Astrocyte (in vitro differentiated cells and primary cell): Measurements from ENCODE around the gene IFI30. TPM values are rescaled to one million over a fixed set of nuclear protein-coding genes. Genes with fewer than 3 reads are reported as not detected.
"Not testable (repeated sequence)": the region's sequence is repeated elsewhere in the genome, so short reads cannot be mapped to it uniquely, and the experiment has no call there.

Experiments
- DNase-seq: peaks from one replicate; pipeline ENCODE4 v3.0.0-alpha.2; 2010; ENCODE audit warnings: low read depth
- FAIRE-seq: peaks from 2 replicates; lab custom pipeline; 2011; peaks lifted over from hg19 to GRCh38; lab: Jason Lieb, UNC
- H2AFZ ChIP-seq: 2 replicates; pipeline ENCODE4 v1.6.0; 2012; ENCODE audit warnings: low read depth, low read length, inconsistent platforms
- H3K27ac ChIP-seq: 2 replicates; pipeline ENCODE4 v1.5.1; 2011; ENCODE audit warnings: low read depth, low read length, inconsistent platforms
- H3K27me3 ChIP-seq: 2 replicates; pipeline ENCODE4 v1.6.0; 2011; ENCODE audit warnings: low read length, inconsistent platforms; ENCODE audit not compliant: insufficient read depth
- H3K36me3 ChIP-seq: 2 replicates; pipeline ENCODE4 v1.5.1; 2011; ENCODE audit warnings: low read length, inconsistent platforms; ENCODE audit not compliant: insufficient read depth
- H3K4me1 ChIP-seq: 2 replicates; pipeline ENCODE4 v1.5.1; 2011; ENCODE audit warnings: low read length, inconsistent platforms; ENCODE audit not compliant: insufficient read depth
- H3K4me2 ChIP-seq: 2 replicates; pipeline ENCODE4 v1.6.0; 2012; ENCODE audit warnings: low read length, inconsistent platforms
- H3K4me3 ChIP-seq: 2 replicates; pipeline ENCODE4 v1.5.1; 2011; ENCODE audit warnings: low read depth, mild to moderate bottlenecking, low read length, inconsistent platforms; ENCODE audit not compliant: insufficient read depth
- H3K79me2 ChIP-seq: 2 replicates; pipeline ENCODE4 v1.6.0; 2012; ENCODE audit warnings: mild to moderate bottlenecking, low read length, inconsistent platforms; ENCODE audit not compliant: insufficient read depth
- H3K9ac ChIP-seq: 2 replicates; pipeline ENCODE4 v1.6.0; 2012; ENCODE audit warnings: mild to moderate bottlenecking, low read length, inconsistent platforms
- H3K9me3 ChIP-seq: 2 replicates; pipeline ENCODE4 v1.5.1; 2012; ENCODE audit warnings: low read depth, mild to moderate bottlenecking, low read length, inconsistent platforms; ENCODE audit not compliant: insufficient read depth
- H4K20me1 ChIP-seq: 2 replicates; pipeline ENCODE4 v1.6.0; 2012; ENCODE audit warnings: low read length, inconsistent platforms; ENCODE audit not compliant: insufficient read depth
- H3K27ac Mint-ChIP-seq: one replicate; pipeline ENCODE4 v1.8.0; 2021; ENCODE audit warnings: mild to moderate bottlenecking, mixed read lengths; ENCODE audit not compliant: unreplicated experiment
- H3K27me3 Mint-ChIP-seq: one replicate; pipeline ENCODE4 v1.8.0; 2021; ENCODE audit warnings: low read depth, mixed read lengths; ENCODE audit not compliant: unreplicated experiment
- H3K36me3 Mint-ChIP-seq: one replicate; pipeline ENCODE4 v1.8.0; 2021; ENCODE audit warnings: low read depth, mixed read lengths; ENCODE audit not compliant: unreplicated experiment
- H3K4me1 Mint-ChIP-seq: one replicate; pipeline ENCODE4 v1.8.0; 2021; ENCODE audit warnings: low read depth, mixed read lengths; ENCODE audit not compliant: unreplicated experiment
- H3K4me3 Mint-ChIP-seq: one replicate; pipeline ENCODE4 v1.8.0; 2021; ENCODE audit warnings: mild to moderate bottlenecking, moderate library complexity, mixed read lengths; ENCODE audit not compliant: unreplicated experiment
- H3K9me3 Mint-ChIP-seq: one replicate; pipeline ENCODE4 v1.8.0; 2021; ENCODE audit warnings: mild to moderate bottlenecking, mixed read lengths; ENCODE audit not compliant: unreplicated experiment
- EZH2 ChIP-seq: IDR thresholded peaks from 2 replicates; pipeline ENCODE4 v1.6.1; 2012; ENCODE audit warnings: mild to moderate bottlenecking, low read length, inconsistent platforms; ENCODE audit not compliant: insufficient read depth
- total RNA-seq: library from RNA; stranded (reverse); gene quantifications from 2 replicates; pipeline ENCODE4 v1.2.1, GENCODE V29; 2021
- TF ChIP-seq, protein P1 (sequence below): IDR thresholded peaks from 2 replicates; pipeline ENCODE4 v1.5.1; 2011; ENCODE audit warnings: low read depth, mild to moderate bottlenecking, inconsistent platforms, low read length, moderate library complexity; ENCODE audit not compliant: insufficient read depth

IFI30 gene
- total RNA-seq, 1 donor from 2014 or later = 2.3 TPM

DNA sequence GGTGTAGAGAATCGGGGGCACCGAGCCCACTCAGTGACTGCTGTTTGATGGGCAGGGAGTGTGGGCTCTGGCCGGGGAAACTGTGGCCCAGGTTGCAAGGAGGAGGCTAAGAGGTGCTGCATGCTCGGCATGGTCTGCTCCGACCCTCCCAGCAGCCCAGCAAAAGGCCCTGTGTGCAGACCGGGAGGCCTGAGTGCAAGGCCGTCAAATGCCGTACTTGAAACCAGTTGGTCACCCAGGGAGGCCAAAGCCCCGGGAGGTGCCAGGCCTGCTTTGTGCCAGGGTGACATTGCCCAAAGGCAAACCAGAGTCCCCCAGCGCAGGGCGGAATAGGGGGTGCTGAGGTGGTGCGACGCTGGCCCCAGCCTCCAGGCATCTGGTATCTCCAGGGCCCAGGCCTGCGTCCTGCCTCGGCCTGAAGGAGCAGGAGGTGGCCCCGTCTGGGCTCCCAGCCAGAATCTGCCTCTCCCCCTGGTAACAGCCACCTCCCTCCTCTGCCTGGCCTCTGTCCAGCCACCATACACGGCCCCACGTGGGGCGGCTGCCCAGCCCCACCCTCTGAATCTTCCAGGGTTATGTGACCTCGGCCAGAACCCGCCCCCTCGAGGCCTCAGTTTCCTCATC is 16.7 kb upstream of the IFI30 start:
- H3K4me1 ChIP-seq = peaks cover 25% of the 10 kb centered on the region

GRCh38 chr19:18157465-18158063 is 16.0 kb upstream of the IFI30 start:
- no peaks in the 10 kb centered on the region for H3K27me3 Mint-ChIP-seq
- H3K9ac ChIP-seq = peak overlapping the region; percentile 36
- H3K79me2 ChIP-seq = peaks cover 29% of the 10 kb centered on the region
- peaks cover 36% of the 10 kb centered on the region for H4K20me1 ChIP-seq
- H3K27ac ChIP-seq = no peak overlapping the region
- no peak overlapping the region for H3K27ac Mint-ChIP-seq
- TF ChIP-seq, protein P1, sequence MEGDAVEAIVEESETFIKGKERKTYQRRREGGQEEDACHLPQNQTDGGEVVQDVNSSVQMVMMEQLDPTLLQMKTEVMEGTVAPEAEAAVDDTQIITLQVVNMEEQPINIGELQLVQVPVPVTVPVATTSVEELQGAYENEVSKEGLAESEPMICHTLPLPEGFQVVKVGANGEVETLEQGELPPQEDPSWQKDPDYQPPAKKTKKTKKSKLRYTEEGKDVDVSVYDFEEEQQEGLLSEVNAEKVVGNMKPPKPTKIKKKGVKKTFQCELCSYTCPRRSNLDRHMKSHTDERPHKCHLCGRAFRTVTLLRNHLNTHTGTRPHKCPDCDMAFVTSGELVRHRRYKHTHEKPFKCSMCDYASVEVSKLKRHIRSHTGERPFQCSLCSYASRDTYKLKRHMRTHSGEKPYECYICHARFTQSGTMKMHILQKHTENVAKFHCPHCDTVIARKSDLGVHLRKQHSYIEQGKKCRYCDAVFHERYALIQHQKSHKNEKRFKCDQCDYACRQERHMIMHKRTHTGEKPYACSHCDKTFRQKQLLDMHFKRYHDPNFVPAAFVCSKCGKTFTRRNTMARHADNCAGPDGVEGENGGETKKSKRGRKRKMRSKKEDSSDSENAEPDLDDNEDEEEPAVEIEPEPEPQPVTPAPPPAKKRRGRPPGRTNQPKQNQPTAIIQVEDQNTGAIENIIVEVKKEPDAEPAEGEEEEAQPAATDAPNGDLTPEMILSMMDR = no peak
- TF ChIP-seq EZH2 = no peak
- H3K27me3 ChIP-seq = no peaks in the 10 kb centered on the region
- peaks cover 25% of the 10 kb centered on the region for H3K4me1 ChIP-seq
- peak overlapping the region; percentile 38 for H3K4me2 ChIP-seq
- DNase-seq (no peak), FAIRE-seq (no peak)
- H3K36me3 Mint-ChIP-seq = peaks cover 4% of the 10 kb centered on the region
- no peak overlapping the region for H3K4me3 Mint-ChIP-seq
- H3K4me3 ChIP-seq = no peak overlapping the region
- H3K4me1 Mint-ChIP-seq = peaks cover 7% of the 10 kb centered on the region
- H3K36me3 ChIP-seq = peaks cover 2% of the 10 kb centered on the region
- H2AFZ ChIP-seq = no peak overlapping the region
- no peaks in the 10 kb centered on the region for H3K9me3 ChIP-seq
- H3K9me3 Mint-ChIP-seq = peaks cover 1% of the 10 kb centered on the region

More for the DNA sequence above, 16.7 kb upstream of the IFI30 start:
- no peak for FAIRE-seq
- peaks cover 4% of the 10 kb centered on the region for H3K36me3 Mint-ChIP-seq
- H3K4me3 Mint-ChIP-seq = no peak overlapping the region
- Histone ChIP-seq H4K20me1 (peaks cover 34% of the 10 kb centered on the region), H3K79me2 (peaks cover 29% of the 10 kb centered on the region), H3K27ac (no peak overlapping the region), H2AFZ (no peak overlapping the region), H3K4me2 (peak overlapping the region; percentile 38), H3K36me3 (peaks cover 2% of the 10 kb centered on the region), H3K9ac (peak overlapping the region; percentile 36), H3K9me3 (no peaks in the 10 kb centered on the region), H3K27me3 (no peaks in the 10 kb centered on the region), H3K4me3 (no peak overlapping the region)
- H3K27me3 Mint-ChIP-seq = no peaks in the 10 kb centered on the region
- no peak overlapping the region for H3K27ac Mint-ChIP-seq
- TF ChIP-seq, protein P1 = no peak
- TF ChIP-seq EZH2 = no peak
- H3K4me1 Mint-ChIP-seq = peaks cover 7% of the 10 kb centered on the region
- DNase-seq = peak; percentile 70
- H3K9me3 Mint-ChIP-seq = peaks cover 1% of the 10 kb centered on the region

DNA sequence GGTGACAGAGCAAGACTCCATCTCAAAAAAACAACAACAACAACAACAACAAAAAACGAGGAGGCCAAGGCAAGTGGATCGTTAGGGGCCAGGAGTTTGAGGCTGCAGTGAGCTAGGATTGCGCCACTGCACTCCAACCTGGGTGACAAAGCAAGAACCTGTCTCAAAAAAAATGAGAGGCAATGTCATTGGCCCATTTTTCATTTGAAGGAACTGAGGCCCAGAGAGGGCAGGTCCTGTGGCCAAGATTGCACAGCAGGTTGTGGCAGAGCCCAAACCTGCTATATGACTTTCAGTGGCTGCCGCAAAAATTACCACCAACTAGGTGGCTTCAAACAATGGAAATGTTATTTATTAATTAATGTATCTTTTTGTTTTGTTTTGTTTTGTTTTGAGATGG is 15.1 kb upstream of the IFI30 start:
- H3K9me3 Mint-ChIP-seq = peaks cover 1% of the 10 kb centered on the region
- Histone ChIP-seq H4K20me1 (peaks cover 36% of the 10 kb centered on the region), H3K4me1 (peaks cover 25% of the 10 kb centered on the region), H3K9me3 (no peaks in the 10 kb centered on the region), H2AFZ (no peak overlapping the region), H3K4me2 (no peak overlapping the region), H3K27ac (no peak overlapping the region), H3K79me2 (peaks cover 26% of the 10 kb centered on the region), H3K36me3 (peaks cover 9% of the 10 kb centered on the region), H3K27me3 (no peaks in the 10 kb centered on the region), H3K9ac (no peak overlapping the region), H3K4me3 (no peak overlapping the region)
- H3K4me3 Mint-ChIP-seq = no peak overlapping the region
- H3K27ac Mint-ChIP-seq = no peak overlapping the region
- DNase-seq (no peak), FAIRE-seq (no peak)
- H3K4me1 Mint-ChIP-seq = peaks cover 7% of the 10 kb centered on the region
- peaks cover 4% of the 10 kb centered on the region for H3K36me3 Mint-ChIP-seq
- H3K27me3 Mint-ChIP-seq = no peaks in the 10 kb centered on the region
- TF ChIP-seq EZH2 = no peak

DNA sequence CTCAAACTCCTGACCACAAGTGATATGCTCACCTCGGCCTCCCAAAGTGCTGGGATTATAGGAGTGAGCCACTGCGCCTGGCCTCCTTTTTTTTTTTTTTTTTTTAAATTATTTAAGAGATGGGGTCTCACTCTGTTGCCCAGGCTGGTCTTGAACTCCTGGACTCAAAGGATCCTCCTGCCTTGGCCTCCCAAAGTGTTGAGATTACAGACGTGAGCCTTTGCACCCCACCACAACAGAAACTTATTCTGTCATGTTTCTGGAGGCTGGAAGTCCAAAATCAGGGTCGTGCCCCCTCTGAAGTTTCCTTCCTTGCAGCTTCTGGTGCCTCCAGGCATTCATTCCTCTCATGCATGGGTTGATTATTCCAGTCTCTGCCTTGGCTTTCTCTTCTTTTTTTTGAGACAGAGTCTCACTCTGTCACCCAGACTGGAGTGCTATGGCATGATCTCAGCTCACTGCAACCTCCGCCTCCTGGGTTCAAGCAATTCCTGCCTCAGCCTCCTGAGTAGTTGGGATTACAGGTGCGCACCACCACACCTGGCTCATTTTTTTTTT is 14.5 kb upstream of the IFI30 start:
- H3K9me3 ChIP-seq, FAIRE-seq, H3K27ac ChIP-seq, H3K9me3 Mint-ChIP-seq, H3K27ac Mint-ChIP-seq, H3K27me3 ChIP-seq, H3K27me3 Mint-ChIP-seq, H3K4me3 ChIP-seq, H3K4me1 Mint-ChIP-seq, H3K36me3 Mint-ChIP-seq, DNase-seq, H3K4me3 Mint-ChIP-seq, H3K4me2 ChIP-seq, H3K9ac ChIP-seq, H2AFZ ChIP-seq: not testable (repeated sequence)
- Histone ChIP-seq H4K20me1 (peaks cover 31% of the 10 kb centered on the region), H3K36me3 (peaks cover 10% of the 10 kb centered on the region), H3K79me2 (peaks cover 19% of the 10 kb centered on the region), H3K4me1 (peaks cover 19% of the 10 kb centered on the region)
